GM12891 (cell line): Measurements from ENCODE around the gene APBA3.
"Not testable (repeated sequence)": the region's sequence is repeated elsewhere in the genome, so short reads cannot be mapped to it uniquely, and the experiment has no call there.

Experiments used
- DNase-seq: peaks from one replicate; pipeline ENCODE4 v3.0.0; 2011; ENCODE audit warnings: low spot score; ENCODE audit not compliant: insufficient read length
- FAIRE-seq: peaks from 2 replicates; lab custom pipeline; 2011; peaks lifted over from hg19 to GRCh38; lab: Jason Lieb, UNC
- PAX5 ChIP-seq: IDR thresholded peaks from 2 replicates; pipeline ENCODE4 v1.6.1; 2011; ENCODE audit warnings: low read length, moderate library complexity, mild to moderate bottlenecking; ENCODE audit not compliant: insufficient read depth, severe bottlenecking
- POLR2A ChIP-seq: IDR thresholded peaks from 2 replicates; pipeline ENCODE4 v1.6.1; 2011; ENCODE audit warnings: low read depth, low read length, control low read depth
- POLR2AphosphoS5 ChIP-seq: IDR thresholded peaks from 2 replicates; pipeline ENCODE4 v1.6.1; 2011; ENCODE audit warnings: low read depth, low read length, control low read depth
- POU2F2 ChIP-seq: IDR thresholded peaks from 2 replicates; pipeline ENCODE4 v1.6.1; 2011; ENCODE audit warnings: low read depth, mild to moderate bottlenecking, control low read depth, low read length, moderate library complexity
- SPI1 ChIP-seq: IDR thresholded peaks from 2 replicates; pipeline ENCODE4 v1.6.1; 2011; ENCODE audit warnings: low read depth, low read length, control low read depth
- TAF1 ChIP-seq: IDR thresholded peaks from 2 replicates; pipeline ENCODE4 v1.6.1; 2011; ENCODE audit warnings: low read depth, low read length, control low read depth

The APBA3 gene

DNA sequence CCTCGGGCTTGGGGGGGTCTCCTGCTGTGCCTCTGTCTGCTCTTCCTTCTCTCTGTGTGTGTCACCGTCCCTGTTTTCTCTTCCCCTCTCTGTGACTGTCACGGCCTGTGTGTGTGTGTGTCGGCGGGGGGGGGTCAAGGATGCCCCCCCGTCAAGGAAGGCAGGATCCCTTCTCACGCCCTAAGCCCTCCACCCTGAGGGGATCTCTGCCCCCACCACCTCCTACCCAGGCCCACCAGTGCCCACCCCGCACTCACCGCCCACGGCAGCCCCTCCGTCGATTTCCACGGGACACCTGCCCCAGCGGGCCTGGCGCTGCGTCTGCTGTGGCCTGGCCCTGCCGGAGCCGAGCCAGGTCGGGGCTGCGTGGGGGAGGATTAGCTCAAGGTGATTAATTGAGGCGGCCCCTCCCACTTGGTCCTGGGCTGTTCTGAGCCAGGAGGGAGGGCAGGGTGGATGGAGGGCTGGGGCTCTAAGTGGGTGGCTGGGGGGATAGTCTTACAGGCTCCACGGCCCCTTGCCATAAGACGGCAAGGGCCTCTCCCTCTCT is 10.5 kb upstream of the APBA3 start, which contains the start of gene RAX2:
RAX2 (minus strand) TSS at position 323 of the 550 bp plus-strand sequence. CDS start 486 bp downstream, outside the sequence.
- DNase-seq (no peak), FAIRE-seq (no peak)
- TF ChIP-seq POU2F2 (no peak), SPI1 (no peak), PAX5 (no peak), POLR2A (no peak)

DNA sequence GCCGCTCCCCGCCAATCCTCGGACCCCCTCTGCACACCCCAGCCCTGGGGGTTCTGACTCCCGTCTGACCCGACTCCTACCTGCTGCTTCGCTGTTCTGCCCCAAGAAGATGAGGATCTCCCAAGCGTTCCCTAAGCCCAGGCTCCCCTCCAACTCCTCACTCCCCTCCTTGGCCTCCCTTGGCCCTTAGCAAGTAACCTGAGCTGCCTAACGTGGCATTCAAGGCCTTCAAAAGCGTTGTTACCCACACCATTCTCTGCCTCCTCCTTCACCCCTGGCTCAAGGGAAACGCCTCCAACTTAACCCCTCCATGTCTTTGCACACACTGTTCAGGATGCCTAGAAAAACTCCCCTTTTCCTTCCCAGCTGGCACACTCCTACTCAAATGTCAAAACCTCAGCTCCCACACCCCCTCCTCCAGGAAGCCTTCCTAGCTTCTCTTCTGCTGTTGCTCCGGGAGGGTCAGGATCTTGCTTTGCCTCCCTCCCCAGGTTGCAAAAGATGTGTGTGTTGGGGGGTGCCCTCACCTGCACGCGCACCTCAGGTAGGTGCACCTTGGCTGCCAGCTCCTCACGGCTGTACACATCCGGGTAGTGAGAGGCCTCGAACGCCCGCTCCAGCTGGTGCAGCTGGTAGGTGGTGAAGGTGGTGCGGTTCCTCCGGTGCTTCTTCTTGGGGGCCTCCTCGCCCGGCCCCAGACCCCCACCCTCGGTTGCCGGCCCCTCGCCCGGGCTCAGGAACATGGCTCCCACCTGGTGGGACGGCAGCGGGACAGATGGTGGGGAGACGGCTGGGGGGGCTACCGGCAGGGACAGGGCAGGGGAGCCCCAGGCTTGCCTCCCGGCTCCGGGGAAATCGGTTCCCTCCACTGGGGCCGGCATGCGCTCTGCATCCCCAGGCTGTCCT is 9.8 kb upstream of the APBA3 start:
- DNase-seq (no peak), FAIRE-seq (no peak)
- TF ChIP-seq TAF1 (no peak), POLR2AphosphoS5 (no peak)

DNA sequence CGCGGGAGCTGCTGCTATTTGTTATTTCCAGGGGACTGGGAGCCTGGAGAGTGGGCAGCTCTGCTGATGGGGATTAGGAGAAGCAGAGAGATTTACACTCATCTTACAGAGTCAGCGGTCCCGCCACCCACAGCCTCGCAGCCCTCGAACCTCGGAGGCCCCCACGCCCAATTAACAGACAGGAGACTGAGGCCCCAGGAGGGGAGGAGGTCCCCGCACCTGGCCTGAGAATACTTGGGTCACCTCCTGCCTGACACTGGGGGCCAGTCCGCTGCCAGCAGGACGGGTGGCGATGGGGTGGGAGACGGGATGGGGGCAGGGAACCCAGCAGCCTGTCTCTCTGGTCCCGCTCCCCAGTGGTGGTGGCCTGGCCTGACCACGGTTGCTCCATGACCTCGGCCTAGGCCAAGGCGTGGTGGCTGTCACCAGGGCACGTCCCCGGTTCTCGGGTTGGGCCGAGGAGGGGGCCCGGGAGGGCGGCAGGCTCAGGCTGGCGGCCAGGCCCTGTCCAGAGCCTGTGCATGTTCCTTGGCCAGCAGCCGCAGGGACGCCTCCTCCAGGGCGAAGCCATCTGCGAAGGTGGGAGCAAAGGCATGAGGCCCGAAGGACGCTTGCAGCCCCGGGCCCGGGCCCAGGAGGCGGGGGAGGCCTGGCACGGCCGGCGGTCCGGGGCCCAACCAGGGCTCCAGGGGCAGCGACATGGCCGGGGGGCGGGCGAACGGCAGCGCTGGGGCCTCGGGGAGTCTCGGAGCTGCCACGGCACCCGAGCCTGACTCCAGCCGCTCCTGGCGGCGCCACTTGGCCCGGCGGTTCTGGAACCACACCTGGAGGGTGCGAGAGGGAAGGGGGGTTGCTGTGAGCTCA is 8.9 kb upstream of the APBA3 start:
- no peak for FAIRE-seq
- TF ChIP-seq SPI1 (no peak), TAF1 (no peak), PAX5 (no peak), POLR2A (no peak), POLR2AphosphoS5 (no peak), POU2F2 (no peak)
- DNase-seq, result no peak

DNA sequence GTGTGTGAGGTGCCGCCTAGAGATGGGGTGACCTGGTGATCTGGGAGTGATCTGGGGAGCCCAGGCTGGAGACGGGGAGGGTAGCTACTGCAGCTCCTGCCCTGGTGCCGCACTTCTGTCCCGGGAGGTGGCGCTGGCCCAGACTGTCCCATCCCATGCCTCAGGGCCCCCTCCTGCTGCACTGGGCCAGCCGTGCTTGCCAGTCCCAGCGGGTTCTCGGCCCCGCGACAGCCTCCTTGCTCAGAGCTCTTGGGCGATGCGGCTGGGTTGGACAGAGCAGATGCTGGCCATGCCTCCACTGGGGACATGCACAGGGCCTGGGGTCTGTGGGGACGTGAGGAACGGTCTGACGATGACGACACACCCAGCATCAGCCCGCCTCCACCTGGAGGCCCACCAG is 8.0 kb upstream of the APBA3 start:
- no peak for DNase-seq
- no peak for FAIRE-seq
- TF ChIP-seq POLR2AphosphoS5 (no peak), TAF1 (no peak), POLR2A (no peak), SPI1 (no peak), POU2F2 (no peak), PAX5 (no peak)

DNA sequence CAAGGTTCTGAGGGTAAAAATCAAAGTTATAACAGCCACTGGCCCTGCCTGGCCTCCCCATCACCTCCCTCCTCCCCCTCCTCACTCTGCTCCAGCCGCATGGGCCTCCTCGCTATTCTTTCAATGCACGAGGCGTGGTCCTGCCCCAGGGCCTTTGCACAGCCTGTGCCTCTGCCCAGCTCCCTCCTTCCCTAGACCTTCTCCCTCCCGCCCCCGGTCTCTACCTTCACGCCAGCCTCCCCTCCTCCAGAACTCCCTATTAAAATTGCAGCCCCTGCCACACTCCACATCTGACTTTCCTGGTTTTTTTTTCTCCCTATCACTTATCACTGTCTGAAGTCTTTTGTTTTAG is 7.2 kb upstream of the APBA3 start:
- FAIRE-seq (no peak), DNase-seq (no peak)
- TF ChIP-seq PAX5 (no peak), POLR2A (no peak), POU2F2 (no peak), SPI1 (no peak), TAF1 (no peak), POLR2AphosphoS5 (no peak)

DNA sequence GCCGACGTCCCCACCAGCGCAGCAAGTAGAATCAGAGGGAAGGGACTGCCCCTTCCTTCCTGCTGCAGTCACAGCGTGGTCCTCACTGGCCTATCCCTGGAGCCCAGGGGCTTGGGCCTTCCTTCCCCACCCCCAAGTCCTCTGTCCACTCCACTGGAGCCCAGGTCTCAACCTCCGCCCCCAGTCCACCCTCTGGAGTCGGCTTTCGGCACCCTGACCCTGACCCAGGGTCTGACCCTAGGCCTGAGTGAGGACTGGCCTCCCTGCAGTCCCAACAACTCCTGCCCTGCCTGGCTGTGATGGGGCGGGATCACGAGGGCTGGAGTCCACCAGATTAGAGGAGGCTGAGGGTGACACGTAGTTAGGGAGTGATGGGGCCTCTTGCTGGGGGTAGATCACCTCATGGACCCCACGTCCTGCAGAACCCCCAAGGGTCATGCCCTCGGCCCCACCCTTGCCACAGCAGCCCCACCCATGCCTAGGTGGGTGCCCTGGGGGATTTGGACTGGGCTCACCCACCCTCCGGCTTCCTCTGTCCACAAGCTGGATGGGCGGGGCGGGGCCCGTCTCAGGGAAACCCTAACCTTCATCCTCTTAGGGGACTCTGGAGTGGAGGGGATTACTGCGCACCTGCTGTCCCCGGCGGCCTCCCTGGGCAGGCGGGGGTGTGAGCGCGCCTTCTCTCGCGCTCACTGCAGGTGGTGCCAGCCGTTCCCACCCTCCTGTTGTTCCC is 6.7 kb upstream of the APBA3 start:
- FAIRE-seq (no peak), DNase-seq (no peak)
- TF ChIP-seq SPI1 (no peak), PAX5 (no peak), POLR2A (no peak), POLR2AphosphoS5 (no peak), TAF1 (no peak), POU2F2 (no peak)

DNA sequence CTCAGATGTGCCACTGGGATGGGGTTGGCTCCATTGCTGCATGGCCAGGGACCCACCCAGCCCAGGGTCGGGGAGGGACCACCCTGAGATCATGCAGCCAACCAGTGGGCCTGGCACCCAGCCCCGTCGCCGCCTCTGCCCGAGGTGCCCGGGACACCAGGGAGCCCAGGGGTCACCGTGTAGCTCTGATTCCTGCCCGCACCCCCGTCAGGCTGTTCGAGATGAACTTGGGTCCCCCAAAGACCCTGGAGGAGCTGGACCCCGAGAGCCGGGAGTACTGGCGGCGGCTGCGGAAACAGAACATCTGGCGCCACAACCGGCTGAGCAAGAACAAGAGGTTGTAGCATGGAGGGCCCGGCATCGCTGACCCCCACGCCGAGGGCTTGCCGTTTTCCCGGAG is 5.6 kb upstream of the APBA3 start:
- no peak for FAIRE-seq
- TF ChIP-seq SPI1 (no peak), POLR2A (no peak), POU2F2 (no peak), POLR2AphosphoS5 (no peak), TAF1 (no peak), PAX5 (no peak)

DNA sequence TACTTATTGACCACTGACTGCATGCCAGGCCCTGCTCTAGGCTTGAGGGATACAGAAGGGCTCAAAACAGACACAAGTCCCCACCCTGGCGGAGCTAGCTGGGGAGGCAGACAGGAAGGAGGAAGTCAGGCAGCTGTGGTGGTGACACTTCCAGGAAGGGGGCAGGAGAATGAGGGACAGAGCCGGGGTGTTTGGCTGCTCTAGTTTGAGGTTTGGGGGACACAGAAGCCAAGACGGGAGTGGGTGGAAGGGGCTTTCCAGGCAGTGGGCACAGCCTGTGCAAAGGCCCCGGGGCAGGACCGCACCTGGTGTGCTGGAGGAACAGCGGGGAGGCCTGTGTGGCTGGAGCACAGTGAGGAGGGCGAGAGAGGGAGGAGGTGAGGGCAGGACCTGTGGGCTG is 5.0 kb upstream of the APBA3 start:
- DNase-seq (no peak), FAIRE-seq (no peak)
- TF ChIP-seq POLR2A (no peak), POU2F2 (no peak), POLR2AphosphoS5 (no peak), SPI1 (no peak), TAF1 (no peak), PAX5 (no peak)

More for the DNA sequence above, 5.6 kb upstream of the APBA3 start:
- DNase-seq, result no peak

DNA sequence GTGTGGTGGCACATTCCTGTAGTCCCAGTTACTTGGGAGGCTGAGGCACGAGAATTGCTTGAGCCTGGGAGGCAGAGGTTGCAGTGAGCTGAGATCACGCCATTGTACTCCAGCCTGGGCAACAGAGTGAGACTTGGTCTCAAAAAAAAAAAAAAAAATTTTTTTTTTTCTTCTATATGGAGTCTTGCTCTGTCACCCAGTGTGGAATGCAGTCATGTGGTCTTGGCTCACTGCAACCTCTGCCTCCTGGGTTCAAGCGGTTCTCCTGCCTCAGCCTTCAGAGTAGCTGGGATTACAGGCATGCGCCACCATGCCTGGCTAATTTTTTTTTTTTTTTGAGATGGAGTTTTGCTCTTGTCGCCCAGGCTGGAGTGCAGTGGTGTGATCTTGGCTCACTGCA is 4.3 kb upstream of the APBA3 start:
- FAIRE-seq, DNase-seq: not testable (repeated sequence)
